ENCODE measurements around the gene VTA1. TPM values are rescaled to one million over a fixed set of nuclear protein-coding genes. Genes with fewer than 3 reads are reported as not detected.

VTA1 gene
- total RNA-seq, 1 donor from 2014 or later = 36.4 TPM

Other genes starting within 250 kb of the VTA1 start
- gene GJE1, start 14.3 kb upstream of the VTA1 start, total RNA-seq = not detected
- not detected for gene NMBR, start 141 bp upstream of the VTA1 start, total RNA-seq
- 14.2 TPM for gene ADGRG6, start 154.7 kb downstream of the VTA1 start, total RNA-seq